Measurements from ENCODE around the gene NPC1.

GRCh38 chr18:23586249-23587196, at the start of gene NPC1:
- TF ChIP-seq CTCF (IDR thresholded peaks at IDR 0.05) (peak; percentile 88 to 99 (median 98)), POLR2A (IDR thresholded peaks at IDR 0.05) (peak; percentile 4 to 92)
